HepG2 (cell line): ENCODE results near the gene MLN. TPM values are rescaled to one million over a fixed set of nuclear protein-coding genes. Genes with fewer than 3 reads are reported as not detected.

ENCODE experiments used
- ELF1 ChIP-seq: sonication (generic); formaldehyde crosslinking; IDR thresholded peaks from 2 replicates; pipeline ENCODE4 v1.4.0; 2020; ENCODE audit warnings: missing genetic modification reagents
- FLYWCH1 ChIP-seq: sonication (generic); formaldehyde crosslinking; IDR thresholded peaks from 2 replicates; pipeline ENCODE4 v1.8.1; 2023; ENCODE audit warnings: mild to moderate bottlenecking, missing genetic modification reagents
- GABPA ChIP-seq, 2 experiments: IDR thresholded peaks; 2 replicates each; pipeline ENCODE4 v1.6.1; 2011 to 2016; ENCODE audit warnings: low read depth in 2 of 2, low read length in 1 of 2, missing biosample characterization in 1 of 2, missing genetic modification characterization in 1 of 2
- KLF6 ChIP-seq: IDR thresholded peaks from 2 replicates; pipeline ENCODE4 v1.8.0; 2016; ENCODE audit warnings: missing biosample characterization, missing genetic modification reagents
- KLF9 ChIP-seq: IDR thresholded peaks from 2 replicates; pipeline ENCODE4 v1.6.1; 2016; ENCODE audit warnings: low read depth
- MXD4 ChIP-seq: IDR thresholded peaks from 2 replicates; pipeline ENCODE4 v1.6.1; 2016; ENCODE audit warnings: mild to moderate bottlenecking, missing biosample characterization, missing genetic modification reagents
- MZF1 ChIP-seq: sonication (generic); formaldehyde crosslinking; IDR thresholded peaks from 2 replicates; pipeline ENCODE4 v1.8.1; 2023; ENCODE audit warnings: mild to moderate bottlenecking, missing genetic modification reagents, borderline replicate concordance
- NBN ChIP-seq: fragments of 450-650 bp; conservative IDR thresholded peaks from 2 replicates; pipeline ENCODE4 v1.6.1; 2017
- NFKB2 ChIP-seq: sonication (generic); formaldehyde crosslinking; IDR thresholded peaks from 2 replicates; pipeline ENCODE4 v1.4.0; 2020; ENCODE audit warnings: missing genetic modification reagents, borderline replicate concordance
- NONO ChIP-seq, 2 experiments: fragments of 450-650 bp in 1 of 2; sonication (generic) in 1 of 2; formaldehyde crosslinking in 1 of 2; IDR thresholded peaks in 1 of 2; conservative IDR thresholded peaks in 1 of 2; 2 replicates each; pipeline versions ENCODE4 v1.6.1 to v1.8.0; 2017 to 2022; ENCODE audit warnings: mild to moderate bottlenecking in 1 of 2, missing genetic modification reagents in 1 of 2, moderate library complexity in 1 of 2
- NR2F1 ChIP-seq, 2 experiments: fragments of 450-650 bp in 1 of 2; formaldehyde crosslinking in 1 of 2; IDR thresholded peaks; 2 replicates each; pipeline versions ENCODE4 v1.5.0 to v1.6.1; 2016 to 2020; ENCODE audit warnings: mild to moderate bottlenecking in 1 of 2, missing compliant biosample characterization in 1 of 2, missing genetic modification reagents in 1 of 2, moderate library complexity in 1 of 2
- RFX1 ChIP-seq: fragments of 450-650 bp; IDR thresholded peaks from 2 replicates; pipeline ENCODE4 v1.6.1; 2017
- SAFB2 ChIP-seq: sonication (generic); formaldehyde crosslinking; IDR thresholded peaks from 2 replicates; pipeline ENCODE4 v1.5.1; 2020; ENCODE audit warnings: missing genetic modification reagents, low read depth, mild to moderate bottlenecking, borderline replicate concordance
- TCF12 ChIP-seq, 2 experiments: fragments of 450-650 bp in 1 of 2; sonication (generic) in 1 of 2; formaldehyde crosslinking in 1 of 2; IDR thresholded peaks; 2 replicates each; pipeline versions ENCODE4 v1.6.1 to v1.8.0; 2017 to 2022; ENCODE audit warnings: antibody characterized with exemption in 1 of 2, mild to moderate bottlenecking in 1 of 2, missing genetic modification reagents in 1 of 2, moderate library complexity in 1 of 2
- TOPORS ChIP-seq: sonication (generic); formaldehyde crosslinking; IDR thresholded peaks from 2 replicates; pipeline ENCODE4 v1.8.0; 2023; ENCODE audit warnings: mild to moderate bottlenecking, missing genetic modification reagents
- ZBTB42 ChIP-seq: sonication (generic); formaldehyde crosslinking; IDR thresholded peaks from 2 replicates; pipeline ENCODE4 v1.5.0; 2020; ENCODE audit warnings: mild to moderate bottlenecking, missing genetic modification reagents
- ZFP36 ChIP-seq: fragments of 150-350 bp; IDR thresholded peaks from 2 replicates; pipeline ENCODE4 v1.6.1; 2018; ENCODE audit warnings: borderline replicate concordance, low read length, low read depth; ENCODE audit not compliant: partially characterized antibody
- ZNF12 ChIP-seq: sonication (generic); formaldehyde crosslinking; IDR thresholded peaks from 2 replicates; pipeline ENCODE4 v1.5.0; 2020; ENCODE audit warnings: missing genetic modification reagents
- ZNF652 ChIP-seq: IDR thresholded peaks from 2 replicates; pipeline ENCODE4 v1.6.1; 2016; ENCODE audit warnings: low read depth, borderline replicate concordance
- ZNF749 ChIP-seq: sonication (generic); formaldehyde crosslinking; IDR thresholded peaks from 2 replicates; pipeline ENCODE4 v1.8.0; 2022; ENCODE audit warnings: mild to moderate bottlenecking, missing genetic modification reagents, moderate library complexity, borderline replicate concordance
- polyA plus RNA-seq, 8 experiments: library from polyadenylated mRNA; depleted of rRNA in 3 of 8; stranded (reverse) in 7 of 8; unstranded in 1 of 8; fragments of >200 nt; fragmentation: Illumina TruSeq in 4 of 8; extraction: Trizol in 4 of 8; gene quantifications; 2 replicates each; pipeline versions ENCODE4 v1.2.1 to v1.2.3, GENCODE V29; 2011 to 2016; ENCODE audit warnings: low read depth in 4 of 8, missing spikeins in 1 of 8, mixed read lengths in 1 of 8; ENCODE audit not compliant: insufficient read depth in 1 of 8
- total RNA-seq, 5 experiments: library from RNA; depleted of rRNA; stranded (reverse); fragments of >200 nt; fragmentation: Illumina TruSeq; extraction: Trizol; gene quantifications; 2 replicates each; pipeline ENCODE4 v1.2.3, GENCODE V29; 2016; ENCODE audit warnings: low read depth in 1 of 5
- TF ChIP-seq, protein P1 (sequence below): fragments of 450-650 bp; IDR thresholded peaks from 2 replicates; pipeline ENCODE4 v1.6.1; 2017
- TF ChIP-seq, protein P2 (sequence below): sonication (generic); formaldehyde crosslinking; IDR thresholded peaks from 2 replicates; pipeline ENCODE4 v1.8.0; 2022; ENCODE audit warnings: low read depth, missing genetic modification reagents
- TF ChIP-seq, protein P3 (sequence below): sonication (generic); formaldehyde crosslinking; IDR thresholded peaks from 2 replicates; pipeline ENCODE4 v1.4.0; 2020; ENCODE audit warnings: mild to moderate bottlenecking, low read depth, missing genetic modification reagents
- TF ChIP-seq, protein P4 (sequence below): sonication (generic); formaldehyde crosslinking; IDR thresholded peaks from 2 replicates; pipeline ENCODE4 v1.8.0; 2022; ENCODE audit warnings: missing genetic modification reagents, low read depth, mild to moderate bottlenecking, borderline replicate concordance

The MLN gene
- total and polyA plus RNA-seq, 2 of the 13 experiments (the other 11 are each of a cell fraction or from before 2014, with no cell fraction given) = not detected

DNA sequence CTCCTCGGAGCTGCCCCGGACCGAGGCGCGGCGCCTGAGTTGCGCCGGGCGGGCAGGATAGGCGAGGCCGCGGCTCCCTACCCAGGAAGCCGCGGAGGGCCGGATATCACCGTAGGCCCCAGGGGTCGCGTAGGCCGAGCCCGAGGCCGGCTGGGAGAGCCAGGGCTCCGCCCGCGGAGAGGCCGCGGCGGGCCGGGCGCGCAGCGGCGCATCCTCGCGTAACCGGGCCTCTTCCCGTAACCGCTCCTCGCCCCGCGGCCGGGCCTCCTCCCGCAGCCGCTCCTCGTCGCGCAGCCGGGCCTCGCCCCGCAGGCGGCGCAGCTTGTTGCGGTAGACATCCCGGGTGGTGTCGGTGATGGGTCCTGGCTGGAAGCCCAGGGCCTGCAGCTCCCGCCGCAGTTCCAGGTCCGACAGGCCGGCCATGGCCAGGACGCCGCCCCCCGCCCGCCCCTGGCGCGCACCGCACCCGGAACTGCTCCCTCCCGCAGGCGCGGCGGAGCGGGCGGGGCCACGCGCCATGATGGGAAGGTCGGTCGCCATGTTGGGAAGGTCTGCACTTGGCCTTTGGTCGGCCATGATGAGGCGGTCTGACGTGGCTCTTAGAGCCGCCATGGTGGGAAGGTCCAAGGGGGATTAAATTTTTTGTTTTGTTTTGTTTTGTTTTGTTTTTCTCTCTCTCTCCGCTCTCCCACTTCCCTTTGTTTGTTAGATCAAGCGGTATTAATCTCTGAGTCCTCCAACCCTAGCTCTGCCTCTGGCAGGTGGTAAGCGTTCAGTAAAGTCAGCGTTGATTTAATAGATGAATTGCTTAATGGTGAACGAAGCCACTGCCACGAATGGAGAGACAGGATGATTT, 14.9 kb downstream of the MLN start, which contains the start of gene LEMD2 (continued):
- TF ChIP-seq, protein P1, sequence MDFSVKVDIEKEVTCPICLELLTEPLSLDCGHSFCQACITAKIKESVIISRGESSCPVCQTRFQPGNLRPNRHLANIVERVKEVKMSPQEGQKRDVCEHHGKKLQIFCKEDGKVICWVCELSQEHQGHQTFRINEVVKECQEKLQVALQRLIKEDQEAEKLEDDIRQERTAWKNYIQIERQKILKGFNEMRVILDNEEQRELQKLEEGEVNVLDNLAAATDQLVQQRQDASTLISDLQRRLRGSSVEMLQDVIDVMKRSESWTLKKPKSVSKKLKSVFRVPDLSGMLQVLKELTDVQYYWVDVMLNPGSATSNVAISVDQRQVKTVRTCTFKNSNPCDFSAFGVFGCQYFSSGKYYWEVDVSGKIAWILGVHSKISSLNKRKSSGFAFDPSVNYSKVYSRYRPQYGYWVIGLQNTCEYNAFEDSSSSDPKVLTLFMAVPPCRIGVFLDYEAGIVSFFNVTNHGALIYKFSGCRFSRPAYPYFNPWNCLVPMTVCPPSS = no peak
- TF ChIP-seq NONO (IDR thresholded peaks at IDR 0.05) = no peak
- TF ChIP-seq NONO (CRISPR knock-in tag; conservative IDR thresholded peaks at IDR 0.05) = peak; percentile 98
- peak; percentile 23; the same call in 1 of the 2 replicates for TF ChIP-seq TOPORS
- no peak for TF ChIP-seq RFX1
- TF ChIP-seq NR2F1 (CRISPR knock-in tag; IDR thresholded peaks at IDR 0.05) = no peak; a peak in 1 of 4 replicates
- no peak for TF ChIP-seq NBN
- peak; percentile 93 for TF ChIP-seq ELF1 (CRISPR knock-in tag)
- TF ChIP-seq MXD4 (CRISPR knock-in tag) = peak; percentile 78
- TF ChIP-seq SAFB2 = peak; percentile 97; the same call in 1 of the 2 replicates
- TF ChIP-seq ZNF12 = peak; percentile 71; the same call in 1 of the 2 replicates
- peak; percentile 89 for TF ChIP-seq GABPA (IDR thresholded peaks at IDR 0.05; ENCODE audit: low read depth, low read length)
- peak; percentile 91 for TF ChIP-seq GABPA (CRISPR knock-in tag; IDR thresholded peaks at IDR 0.05; ENCODE audit: low read depth)
- TF ChIP-seq ZFP36 = no peak
- TF ChIP-seq KLF9 = 0 out of 2 replicates have a peak, but pooled peaks have one; percentile 83
- TF ChIP-seq NFKB2 (CRISPR knock-in tag) = 0 out of 2 replicates have a peak, but pooled peaks have one; percentile 56
- no peak for TF ChIP-seq ZNF652 (CRISPR knock-in tag)
- TF ChIP-seq MZF1 = no peak
- peak; percentile 81; the same call in 1 of the 2 replicates for TF ChIP-seq ZNF749 (CRISPR knock-in tag)
- TF ChIP-seq, protein P2, sequence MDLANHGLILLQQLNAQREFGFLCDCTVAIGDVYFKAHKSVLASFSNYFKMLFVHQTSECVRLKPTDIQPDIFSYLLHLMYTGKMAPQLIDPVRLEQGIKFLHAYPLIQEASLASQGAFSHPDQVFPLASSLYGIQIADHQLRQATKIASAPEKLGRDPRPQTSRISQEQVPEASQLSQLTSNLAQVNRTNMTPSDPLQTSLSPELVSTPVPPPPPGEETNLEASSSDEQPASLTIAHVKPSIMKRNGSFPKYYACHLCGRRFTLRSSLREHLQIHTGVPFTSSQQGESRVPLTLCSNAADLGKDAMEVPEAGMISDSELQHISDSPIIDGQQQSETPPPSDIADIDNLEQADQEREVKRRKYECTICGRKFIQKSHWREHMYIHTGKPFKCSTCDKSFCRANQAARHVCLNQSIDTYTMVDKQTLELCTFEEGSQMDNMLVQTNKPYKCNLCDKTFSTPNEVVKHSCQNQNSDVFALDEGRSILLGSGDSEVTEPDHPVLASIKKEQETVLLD = peak; percentile 85
- no peak for TF ChIP-seq ZBTB42
- TF ChIP-seq KLF6 (CRISPR knock-in tag) = peak; percentile 84
- no peak for TF ChIP-seq TCF12 (IDR thresholded peaks at IDR 0.05)
- TF ChIP-seq TCF12 (CRISPR knock-in tag; IDR thresholded peaks at IDR 0.05) = peak; percentile 88; the same call in 1 of the 2 replicates
- TF ChIP-seq, protein P3, sequence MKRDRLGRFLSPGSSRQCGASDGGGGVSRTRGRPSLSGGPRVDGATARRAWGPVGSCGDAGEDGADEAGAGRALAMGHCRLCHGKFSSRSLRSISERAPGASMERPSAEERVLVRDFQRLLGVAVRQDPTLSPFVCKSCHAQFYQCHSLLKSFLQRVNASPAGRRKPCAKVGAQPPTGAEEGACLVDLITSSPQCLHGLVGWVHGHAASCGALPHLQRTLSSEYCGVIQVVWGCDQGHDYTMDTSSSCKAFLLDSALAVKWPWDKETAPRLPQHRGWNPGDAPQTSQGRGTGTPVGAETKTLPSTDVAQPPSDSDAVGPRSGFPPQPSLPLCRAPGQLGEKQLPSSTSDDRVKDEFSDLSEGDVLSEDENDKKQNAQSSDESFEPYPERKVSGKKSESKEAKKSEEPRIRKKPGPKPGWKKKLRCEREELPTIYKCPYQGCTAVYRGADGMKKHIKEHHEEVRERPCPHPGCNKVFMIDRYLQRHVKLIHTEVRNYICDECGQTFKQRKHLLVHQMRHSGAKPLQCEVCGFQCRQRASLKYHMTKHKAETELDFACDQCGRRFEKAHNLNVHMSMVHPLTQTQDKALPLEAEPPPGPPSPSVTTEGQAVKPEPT (CRISPR knock-in tag) = peak; percentile 58; the same call in 1 of the 2 replicates
- TF ChIP-seq, protein P4, sequence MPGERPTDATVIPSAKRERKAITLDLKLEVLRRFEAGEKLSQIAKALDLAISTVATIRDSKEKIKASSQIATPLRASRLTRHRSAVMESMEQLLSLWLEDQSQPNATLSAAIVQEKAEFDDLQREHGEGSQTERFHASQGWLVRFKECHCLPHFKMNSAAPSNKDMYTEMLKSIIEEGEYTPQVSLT = no peak; the same call in 1 of the 2 replicates
- TF ChIP-seq FLYWCH1 (CRISPR knock-in tag) = no peak
